Chondrocyte (in vitro differentiated cells): Measurements from ENCODE around the gene KRT9. TPM values are rescaled to one million over a fixed set of nuclear protein-coding genes. Genes with fewer than 3 reads are reported as not detected.
"Not testable (repeated sequence)": the region's sequence is repeated elsewhere in the genome, so short reads cannot be mapped to it uniquely, and the experiment has no call there.

ENCODE experiments used
- DNase-seq: peaks from one replicate; pipeline ENCODE4 v3.0.0; 2021; ENCODE audit warnings: mixed read lengths, low spot score
- H3K27ac Mint-ChIP-seq: one replicate; pipeline ENCODE4 v1.8.0; 2021; ENCODE audit warnings: mild to moderate bottlenecking, moderate library complexity, mixed read lengths; ENCODE audit not compliant: unreplicated experiment
- H3K27me3 Mint-ChIP-seq: 2 replicates; pipeline ENCODE4 v1.8.0; 2021; ENCODE audit warnings: low read depth, mixed read lengths
- H3K36me3 Mint-ChIP-seq: 2 replicates; pipeline ENCODE4 v1.8.0; 2021; ENCODE audit warnings: low read depth, mixed read lengths
- H3K4me1 Mint-ChIP-seq: 2 replicates; pipeline ENCODE4 v1.8.0; 2021; ENCODE audit warnings: low read depth, mild to moderate bottlenecking, mixed read lengths
- H3K4me3 Mint-ChIP-seq: one replicate; pipeline ENCODE4 v1.8.0; 2021; ENCODE audit warnings: mild to moderate bottlenecking, moderate library complexity, mixed read lengths; ENCODE audit not compliant: unreplicated experiment
- H3K9me3 Mint-ChIP-seq: 2 replicates; pipeline ENCODE4 v1.8.0; 2021; ENCODE audit warnings: low read depth, mixed read lengths
- CTCF ChIP-seq: fragments of 200-600 bp; sonication (generic); IDR thresholded peaks from 2 replicates; pipeline ENCODE4 v1.5.0; 2021; ENCODE audit warnings: antibody characterized with exemption, mild to moderate bottlenecking, moderate library complexity
- total RNA-seq: library from RNA; stranded (reverse); gene quantifications from 3 replicates; pipeline ENCODE4 v1.2.1, GENCODE V29; 2021

The KRT9 gene
- total RNA-seq, 1 donor from 2014 or later: not detected

DNA sequence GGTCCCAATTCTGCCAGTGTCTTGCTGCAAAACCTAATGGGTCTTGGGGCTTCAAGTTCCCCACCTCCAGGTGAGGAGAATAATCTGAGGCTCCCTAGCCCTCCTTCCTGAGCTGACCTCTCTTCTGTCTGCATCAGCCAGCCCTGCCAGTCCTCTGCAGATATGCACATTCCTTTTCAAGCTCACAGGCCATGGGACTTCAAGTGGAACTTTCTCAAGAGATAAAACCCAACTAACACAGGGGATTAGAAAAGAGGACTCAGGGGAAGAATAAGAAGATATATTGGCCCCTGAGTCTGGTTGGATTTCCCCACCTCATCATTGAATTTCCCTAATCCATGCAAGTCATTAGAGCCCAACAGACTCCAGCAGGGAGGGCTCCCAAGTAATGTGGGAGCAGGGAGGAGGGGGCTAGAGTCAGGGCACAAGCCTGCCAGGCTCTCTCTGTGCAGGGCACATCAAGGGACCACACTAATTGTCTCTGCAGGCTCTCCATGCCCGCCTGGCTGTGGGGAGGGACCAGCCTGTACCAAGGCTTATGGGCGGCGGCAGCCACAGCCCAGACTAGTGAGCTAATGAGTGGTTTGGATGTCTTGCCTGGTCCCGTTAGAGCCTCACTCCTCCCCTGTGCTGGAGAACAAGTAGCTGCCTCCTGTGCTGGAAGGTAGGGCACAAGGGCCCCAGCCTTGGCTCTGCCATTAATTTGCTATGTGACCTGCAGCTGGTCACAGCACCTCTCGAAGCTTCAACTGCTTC is 13.6 kb upstream of the KRT9 start:
- TF ChIP-seq CTCF: no peak
- Mint-ChIP-seq H3K9me3 (no peaks in the 10 kb centered on the region), H3K27ac (no peak overlapping the region), H3K36me3 (no peaks in the 10 kb centered on the region), H3K4me3 (no peak overlapping the region), H3K4me1 (peaks cover 11% of the 10 kb centered on the region), H3K27me3 (peaks cover 13% of the 10 kb centered on the region)
- DNase-seq: no peak

DNA sequence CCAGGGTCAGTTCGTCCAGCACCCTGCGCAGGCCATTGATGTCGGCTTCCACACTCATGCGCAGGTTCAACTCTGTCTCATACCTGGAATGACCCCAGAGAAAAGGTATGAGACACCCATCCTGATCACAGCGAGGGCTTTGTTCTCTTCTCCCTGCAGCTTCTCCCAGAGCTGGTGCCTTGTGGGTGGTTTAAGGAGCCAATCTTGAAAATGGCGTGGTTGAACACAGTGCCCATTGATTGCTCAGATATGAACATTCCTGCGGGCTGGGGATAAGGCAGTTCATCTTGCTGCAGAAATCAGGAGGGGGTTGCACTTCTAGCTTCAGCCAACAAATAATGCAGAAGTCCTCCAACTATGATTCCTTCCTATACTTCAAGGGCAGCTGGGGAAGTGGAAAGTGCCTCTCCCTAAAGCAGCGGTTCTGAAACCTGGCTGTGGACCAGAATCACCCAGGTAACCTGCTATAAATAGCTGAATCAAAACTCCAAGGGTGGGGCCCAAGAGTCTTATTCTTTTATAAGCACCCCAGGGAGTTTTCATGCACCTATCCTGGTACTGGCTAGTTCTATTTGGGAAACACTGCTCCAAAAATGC is 12.6 kb upstream of the KRT9 start:
- Mint-ChIP-seq H3K27ac (peak overlapping the region; percentile 45), H3K27me3 (peaks cover 11% of the 10 kb centered on the region), H3K4me1 (peaks cover 12% of the 10 kb centered on the region)
- H3K4me3 Mint-ChIP-seq, H3K36me3 Mint-ChIP-seq, H3K9me3 Mint-ChIP-seq, DNase-seq: not testable (repeated sequence)

- Mint-ChIP-seq H3K9me3 (no peaks in the 10 kb centered on the region), H3K36me3 (no peaks in the 10 kb centered on the region), H3K27me3 (peaks cover 13% of the 10 kb centered on the region), H3K27ac (no peak overlapping the region), H3K4me1 (peaks cover 11% of the 10 kb centered on the region), H3K4me3 (no peak overlapping the region)
- no peak for TF ChIP-seq CTCF
- DNase-seq: no peak
These were observed 11.6 kb upstream of the KRT9 start for GRCh38 chr17:41583137-41584127.

- not testable (repeated sequence) for H3K9me3 Mint-ChIP-seq, H3K27ac Mint-ChIP-seq, H3K4me3 Mint-ChIP-seq, H3K36me3 Mint-ChIP-seq, H3K4me1 Mint-ChIP-seq, DNase-seq
- peaks cover 20% of the 10 kb centered on the region for H3K27me3 Mint-ChIP-seq
These were observed 10.5 kb upstream of the KRT9 start for GRCh38 chr17:41582061-41582968.

DNA sequence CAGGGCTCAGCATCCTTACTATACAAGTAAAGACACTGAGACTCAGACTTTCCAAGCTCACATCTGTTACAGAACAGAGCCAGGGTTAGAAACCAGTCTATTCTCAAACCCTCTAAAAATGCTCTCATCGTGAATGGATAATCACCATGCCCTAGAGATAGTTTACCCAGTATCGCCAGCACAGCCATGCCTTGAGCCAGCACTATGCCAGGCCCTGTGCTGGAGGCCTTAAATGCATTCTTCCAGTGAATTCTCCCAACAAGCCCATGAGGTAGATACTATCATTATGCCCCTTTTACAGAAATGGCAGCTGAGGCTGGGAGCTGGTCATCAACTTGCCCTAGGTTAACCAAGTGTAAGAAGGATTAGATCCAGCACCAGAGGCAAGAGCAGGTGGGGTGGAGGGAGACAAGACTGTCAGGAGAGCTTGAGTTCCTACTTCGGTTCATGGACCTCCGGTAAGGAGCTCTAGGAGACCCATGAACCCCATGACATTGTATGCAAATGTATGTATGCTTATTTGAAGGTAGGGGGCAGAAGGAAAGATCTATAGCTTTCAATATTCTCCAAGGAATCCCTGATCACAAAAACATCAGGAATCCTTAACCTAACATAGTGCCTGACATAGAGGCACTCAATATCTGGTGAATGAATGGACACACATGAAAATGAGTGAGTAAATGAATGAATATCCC is 9.7 kb upstream of the KRT9 start:
- Mint-ChIP-seq H3K36me3 (no peaks in the 10 kb centered on the region), H3K27me3 (peaks cover 25% of the 10 kb centered on the region), H3K27ac (no peak overlapping the region), H3K4me1 (peaks cover 8% of the 10 kb centered on the region), H3K4me3 (no peak overlapping the region), H3K9me3 (no peaks in the 10 kb centered on the region)
- TF ChIP-seq CTCF: no peak
- no peak for DNase-seq
